Measurements from ENCODE around the gene PLEKHD1.
"Not testable (repeated sequence)": the region's sequence is repeated elsewhere in the genome, so short reads cannot be mapped to it uniquely, and the experiment has no call there.

The PLEKHD1 gene

DNA sequence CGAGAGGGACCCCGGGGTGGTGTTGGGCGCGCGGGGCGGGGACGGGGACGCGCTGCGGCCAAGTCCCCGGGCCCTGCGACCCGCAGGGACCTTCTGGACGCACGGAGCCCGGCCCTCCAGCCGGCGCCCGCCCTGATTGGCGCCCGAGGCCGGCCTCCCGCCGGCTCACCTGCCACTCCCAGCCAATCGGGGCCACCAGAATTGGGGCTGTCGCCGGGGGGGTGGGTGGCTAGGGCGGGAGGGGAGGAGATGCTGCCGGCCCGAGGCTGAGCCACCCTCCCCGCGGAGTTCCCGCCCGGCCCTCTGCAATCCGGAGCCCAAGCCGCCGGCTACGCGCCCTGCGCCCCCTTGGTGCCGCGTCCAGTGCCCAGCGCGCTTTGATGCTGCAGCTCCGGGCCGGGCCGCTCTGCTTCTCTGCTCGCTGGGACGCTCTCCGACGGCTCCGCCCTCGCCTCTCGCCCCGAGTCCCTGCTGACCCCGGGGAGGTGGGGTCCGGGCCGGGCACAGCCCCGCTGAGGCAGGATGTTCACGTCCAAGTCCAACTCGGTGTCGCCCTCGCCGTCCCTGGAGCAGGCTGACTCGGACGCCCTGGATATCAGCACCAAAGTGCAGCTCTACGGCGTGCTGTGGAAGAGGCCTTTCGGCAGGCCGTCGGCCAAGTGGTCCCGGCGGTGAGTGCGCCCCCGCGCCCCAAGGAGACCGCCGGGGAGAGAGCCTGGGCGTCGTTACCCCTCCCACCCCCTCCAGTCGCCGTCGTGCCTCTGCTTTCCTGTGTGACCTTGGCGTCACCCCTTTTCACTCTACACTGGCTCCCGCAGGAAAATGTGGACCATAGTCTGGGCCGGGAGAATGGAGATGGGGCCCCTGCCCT is at the start of gene PLEKHD1:
PLEKHD1 (plus strand) TSS at position 285 of the 871 bp plus-strand sequence; CDS start at position 523, 238 bp downstream.
- Histone ChIP-seq H3K4me3 (peak within 1 kb of the TSS in 6 of 7 experiments; percentile 3 to 39 (median 22)), H3K27ac (no peak within 1 kb of the TSS)

DNA sequence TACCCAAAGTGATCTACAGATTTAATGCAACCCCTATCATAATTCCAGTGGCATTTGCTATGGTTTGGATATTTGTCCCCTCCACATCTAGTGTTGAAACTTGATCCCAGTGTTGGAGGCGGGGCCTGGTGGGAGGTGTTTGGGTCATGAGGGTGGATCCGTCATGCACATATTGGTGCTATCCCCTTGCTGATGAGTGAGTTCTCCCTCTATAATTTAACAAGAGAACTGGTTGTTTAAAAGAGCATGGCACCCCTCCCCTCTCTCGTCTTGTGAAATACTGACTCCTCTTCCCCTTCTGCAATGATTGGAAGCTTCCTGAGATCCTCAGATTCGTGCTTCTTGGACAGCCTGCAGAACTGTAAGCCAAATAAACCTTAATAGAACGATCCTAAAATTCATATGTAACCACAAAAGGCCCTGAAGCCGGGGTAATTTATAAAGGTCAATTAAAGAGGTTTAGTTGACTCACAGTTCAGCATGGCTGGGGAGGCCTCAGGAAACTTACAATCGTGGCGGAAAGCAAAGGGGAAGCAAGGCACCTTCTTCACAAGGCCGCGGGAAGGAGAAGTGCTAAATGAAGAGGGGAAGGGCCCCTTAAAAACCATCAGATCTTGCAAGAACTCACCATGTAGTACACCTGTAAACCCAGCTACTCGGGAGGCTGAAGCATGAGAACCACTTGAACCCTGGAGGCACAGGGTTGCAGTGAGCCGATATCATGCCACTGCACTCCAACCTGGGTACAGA is 44.8 kb upstream of the PLEKHD1 start:
- Histone ChIP-seq H3K4me3 (no peak overlapping the region), H3K27ac (no peak overlapping the region)

DNA sequence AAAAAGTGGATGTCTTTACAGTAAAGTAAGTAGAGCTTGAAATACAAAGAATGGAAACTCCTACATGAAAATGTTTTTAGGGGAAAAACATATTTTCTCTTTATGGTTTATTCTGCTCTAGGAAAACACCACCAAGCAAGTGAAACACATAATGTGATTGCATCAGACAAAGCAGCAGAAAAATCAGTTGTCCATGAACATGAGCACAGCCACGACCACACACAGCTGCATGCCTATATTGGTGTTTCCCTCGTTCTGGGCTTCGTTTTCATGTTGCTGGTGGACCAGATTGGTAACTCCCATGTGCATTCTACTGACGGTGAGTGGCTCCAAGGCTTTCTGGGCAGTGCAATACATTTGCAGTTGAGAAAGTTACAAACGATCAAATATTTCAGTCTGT is 42.6 kb upstream of the PLEKHD1 start:
- Histone ChIP-seq H3K27ac (no peak overlapping the region), H3K4me3 (no peak overlapping the region)

DNA sequence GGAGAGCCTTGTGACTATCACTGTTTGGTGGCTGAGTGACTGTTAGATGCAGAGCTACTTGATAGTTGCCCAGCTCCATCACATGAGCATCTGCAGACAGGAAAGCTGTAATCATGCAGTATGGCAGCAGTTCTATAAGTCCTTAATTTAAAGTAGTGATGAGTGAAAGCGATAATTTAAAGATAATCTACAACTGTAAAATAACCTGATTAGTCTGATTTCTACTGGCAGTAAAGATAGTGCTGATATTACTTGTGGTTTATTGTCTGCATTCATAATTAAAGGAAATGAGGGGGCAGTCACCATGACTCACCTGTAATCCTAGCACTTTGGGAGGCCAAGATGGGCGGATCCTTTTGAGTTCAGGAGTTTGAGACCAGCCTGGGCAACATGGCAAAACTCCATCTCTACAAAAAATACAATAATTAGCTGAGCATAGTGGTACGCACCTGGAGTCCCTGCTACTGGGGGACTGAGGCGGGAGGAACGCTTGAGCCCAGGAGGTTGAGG is 41.2 kb upstream of the PLEKHD1 start:
- H3K4me3 ChIP-seq, result no peak overlapping the region
- H3K27ac ChIP-seq, result no peak overlapping the region

DNA sequence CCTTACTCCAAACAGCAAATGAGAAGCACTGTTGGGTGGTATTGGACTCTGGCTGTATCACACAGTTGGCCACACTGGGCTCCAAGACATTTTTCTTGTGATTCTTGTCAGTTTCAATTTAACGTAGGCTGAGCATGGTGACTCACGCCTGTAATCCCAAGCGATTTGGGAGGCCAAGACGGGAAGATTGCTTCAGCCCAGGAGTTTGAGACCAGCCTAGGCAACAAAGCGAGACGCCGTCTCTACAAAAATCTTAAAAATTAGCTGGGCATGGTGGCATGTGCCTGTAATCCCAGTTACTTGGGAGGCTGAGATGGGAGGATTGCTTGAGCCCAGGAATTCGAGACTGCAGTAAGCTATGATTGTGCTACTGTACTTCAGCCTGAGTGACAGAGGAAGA is 35.3 kb upstream of the PLEKHD1 start:
- H3K27ac ChIP-seq, result no peak overlapping the region
- no peak overlapping the region for H3K4me3 ChIP-seq

DNA sequence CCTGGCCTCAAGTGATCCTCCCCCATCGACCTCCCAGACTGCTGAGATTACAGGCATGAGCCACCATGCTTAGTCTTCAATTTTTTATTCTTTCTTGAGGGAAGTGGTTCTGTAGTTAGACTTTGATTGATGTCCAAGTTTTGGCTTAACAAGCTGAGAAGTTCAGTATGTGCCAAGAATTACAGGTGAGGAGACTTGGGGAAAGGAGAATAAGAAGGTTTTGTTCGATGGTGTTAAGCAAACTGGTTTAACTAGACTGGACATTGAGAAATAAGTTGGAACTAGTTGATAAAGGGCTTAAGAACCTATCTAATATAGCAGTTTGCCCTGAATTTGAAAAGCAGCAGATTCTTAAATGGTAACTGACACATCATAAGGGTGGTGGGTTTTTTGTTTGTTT is 32.6 kb upstream of the PLEKHD1 start:
- no peak overlapping the region for H3K4me3 ChIP-seq
- no peak overlapping the region for H3K27ac ChIP-seq

DNA sequence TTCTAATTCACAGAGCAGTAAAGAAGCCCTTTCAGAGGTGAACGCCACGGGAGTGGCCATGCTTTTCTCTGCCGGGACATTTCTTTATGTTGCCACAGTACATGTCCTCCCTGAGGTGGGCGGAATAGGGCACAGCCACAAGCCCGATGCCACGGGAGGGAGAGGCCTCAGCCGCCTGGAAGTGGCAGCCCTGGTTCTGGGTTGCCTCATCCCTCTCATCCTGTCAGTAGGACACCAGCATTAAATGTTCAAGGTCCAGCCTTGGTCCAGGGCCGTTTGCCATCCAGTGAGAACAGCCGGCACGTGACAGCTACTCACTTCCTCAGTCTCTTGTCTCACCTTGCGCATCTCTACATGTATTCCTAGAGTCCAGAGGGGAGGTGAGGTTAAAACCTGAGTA is 26.2 kb upstream of the PLEKHD1 start:
- H3K27ac ChIP-seq, result no peak overlapping the region
- no peak overlapping the region for H3K4me3 ChIP-seq

DNA sequence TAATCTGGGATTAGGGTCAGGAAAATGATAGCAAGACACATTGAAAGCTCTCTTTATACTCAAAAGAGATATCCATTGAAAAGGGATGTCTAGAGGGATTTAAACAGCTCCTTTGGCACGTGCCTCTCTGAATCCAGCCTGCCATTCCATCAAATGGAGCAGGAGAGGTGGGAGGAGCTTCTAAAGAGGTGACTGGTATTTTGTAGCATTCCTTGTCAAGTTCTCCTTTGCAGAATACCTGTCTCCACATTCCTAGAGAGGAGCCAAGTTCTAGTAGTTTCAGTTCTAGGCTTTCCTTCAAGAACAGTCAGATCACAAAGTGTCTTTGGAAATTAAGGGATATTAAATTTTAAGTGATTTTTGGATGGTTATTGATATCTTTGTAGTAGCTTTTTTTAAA is 25.4 kb upstream of the PLEKHD1 start:
- Histone ChIP-seq H3K4me3 (no peak overlapping the region), H3K27ac (peak overlapping the region in 1 of 21 experiments; percentile 36)

DNA sequence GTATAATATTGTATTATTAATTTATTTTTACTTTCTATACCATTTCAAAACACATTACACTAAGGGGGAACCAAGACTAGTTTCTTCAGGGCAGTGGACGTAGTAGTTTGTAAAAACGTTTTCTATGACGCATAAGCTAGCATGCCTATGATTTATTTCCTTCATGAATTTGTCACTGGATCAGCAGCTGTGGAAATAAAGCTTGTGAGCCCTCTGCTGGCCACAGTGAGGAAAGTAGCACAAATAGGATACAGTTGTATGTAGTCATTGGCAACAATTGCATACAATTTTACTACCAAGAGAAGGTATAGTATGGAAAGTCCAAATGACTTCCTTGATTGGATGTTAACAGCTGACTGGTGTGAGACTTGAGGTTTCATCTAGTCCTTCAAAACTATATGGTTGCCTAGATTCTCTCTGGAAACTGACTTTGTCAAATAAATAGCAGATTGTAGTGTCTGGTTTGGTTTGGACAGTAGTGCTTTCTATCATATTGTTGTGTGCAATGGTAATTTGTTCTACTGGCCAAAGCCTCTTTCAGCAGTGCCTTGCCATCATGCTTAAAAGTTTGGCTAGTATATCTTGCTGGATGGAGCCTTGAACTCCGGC is 24.3 kb upstream of the PLEKHD1 start:
- Histone ChIP-seq H3K27ac (no peak overlapping the region), H3K4me3 (no peak overlapping the region)

DNA sequence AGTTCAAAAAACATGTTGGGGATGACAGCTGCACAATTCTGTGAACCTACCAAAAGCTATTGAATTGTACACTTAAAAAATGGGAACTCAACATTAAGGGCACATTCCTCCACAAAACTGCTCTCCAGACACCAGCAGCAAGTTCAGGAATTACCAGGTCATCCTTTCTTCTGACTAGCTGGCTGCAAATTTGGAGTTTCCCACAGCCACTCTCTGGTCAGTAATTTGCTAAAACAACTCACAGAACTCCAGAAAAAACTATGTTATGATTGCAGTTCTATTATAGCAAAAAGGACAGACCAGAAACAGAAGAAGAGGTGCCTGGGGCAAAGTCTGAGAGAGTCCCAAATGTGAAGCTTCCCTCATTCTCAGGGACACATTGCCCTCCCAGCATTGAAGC is 20.1 kb upstream of the PLEKHD1 start:
- Histone ChIP-seq H3K4me3 (no peak overlapping the region), H3K27ac (peak overlapping the region in 1 of 21 experiments; percentile 15)

DNA sequence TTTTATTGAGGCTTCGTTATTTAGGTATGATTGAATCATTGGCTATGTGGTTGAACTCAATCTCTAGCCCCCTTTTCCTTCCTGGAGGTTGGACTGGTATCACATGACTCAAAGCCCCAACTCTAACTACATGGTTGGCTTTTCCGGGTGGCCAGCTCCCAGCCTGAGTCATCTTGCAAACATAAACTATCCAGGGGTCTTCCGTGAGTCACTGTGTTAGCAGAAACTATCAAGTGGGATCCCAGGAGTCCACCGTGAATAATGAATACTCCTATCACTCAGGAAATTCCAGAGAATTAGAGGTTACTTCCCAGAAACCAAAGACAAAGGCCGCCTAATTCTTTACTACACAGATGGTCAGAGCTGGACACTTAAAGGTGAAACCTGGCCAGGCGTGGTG is 19.7 kb upstream of the PLEKHD1 start:
- peak overlapping the region in 1 of 21 experiments; percentile 15 for H3K27ac ChIP-seq

DNA sequence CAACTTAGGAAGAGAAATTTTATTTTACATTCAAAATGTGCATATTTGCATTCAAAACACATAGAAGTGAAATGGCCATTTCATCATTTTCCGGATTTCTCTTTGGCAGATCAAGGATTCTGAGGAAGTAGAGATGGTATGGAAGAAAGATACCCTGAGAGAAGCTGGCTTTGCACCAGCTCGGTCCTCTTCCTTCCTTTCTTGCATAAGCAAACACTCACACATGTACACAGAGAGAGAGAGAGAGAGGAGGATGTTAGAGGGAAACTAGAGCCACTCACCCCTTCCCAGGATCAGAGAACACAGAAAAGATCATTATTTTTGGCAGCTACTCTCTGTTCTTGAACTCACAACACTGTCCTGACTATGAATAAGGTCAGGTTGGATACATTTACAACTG is 15.6 kb upstream of the PLEKHD1 start:
- H3K4me3 ChIP-seq, result no peak overlapping the region
- H3K27ac ChIP-seq, result no peak overlapping the region

More for the DNA sequence above, 19.7 kb upstream of the PLEKHD1 start:
- no peak overlapping the region for H3K4me3 ChIP-seq

DNA sequence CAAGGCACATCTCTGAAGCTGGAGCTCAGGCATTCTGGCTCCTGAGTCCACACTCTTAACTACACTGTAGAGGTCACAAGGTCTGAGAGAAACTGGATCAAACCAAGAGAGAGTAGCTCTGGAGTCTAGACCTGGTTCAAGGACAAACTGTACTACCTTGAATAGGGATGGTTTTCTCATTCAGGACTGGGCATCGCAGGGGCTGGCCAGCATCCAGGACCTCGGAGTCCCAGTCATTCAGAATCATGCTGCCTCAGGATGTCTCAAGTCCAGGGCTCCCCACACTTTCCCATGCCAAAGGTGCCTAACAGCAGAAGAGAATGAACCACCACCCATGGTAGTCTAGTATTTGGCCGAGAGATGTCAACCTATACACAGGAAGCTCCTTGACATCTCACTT is 13.1 kb upstream of the PLEKHD1 start:
- Histone ChIP-seq H3K4me3 (no peak overlapping the region), H3K27ac (no peak overlapping the region)

DNA sequence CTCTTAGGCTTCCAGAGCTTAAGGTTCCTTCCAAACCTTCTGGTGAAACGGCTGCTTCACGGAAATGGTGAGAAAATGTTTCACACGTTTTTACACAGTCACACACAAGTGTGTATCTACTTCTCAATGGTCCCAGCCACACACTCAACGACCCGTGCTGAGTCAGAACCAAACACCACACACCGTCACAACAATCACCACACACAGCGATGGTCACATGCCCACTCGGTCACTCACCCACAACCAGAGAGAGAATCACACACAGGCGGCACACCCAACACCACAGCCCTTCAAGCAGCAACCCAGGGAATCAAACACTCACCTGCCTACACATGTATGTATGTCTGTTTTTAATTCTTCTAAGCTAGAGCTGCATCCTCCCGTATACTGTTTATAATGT is 12.6 kb upstream of the PLEKHD1 start:
- Histone ChIP-seq H3K27ac (no peak overlapping the region), H3K4me3 (no peak overlapping the region)

DNA sequence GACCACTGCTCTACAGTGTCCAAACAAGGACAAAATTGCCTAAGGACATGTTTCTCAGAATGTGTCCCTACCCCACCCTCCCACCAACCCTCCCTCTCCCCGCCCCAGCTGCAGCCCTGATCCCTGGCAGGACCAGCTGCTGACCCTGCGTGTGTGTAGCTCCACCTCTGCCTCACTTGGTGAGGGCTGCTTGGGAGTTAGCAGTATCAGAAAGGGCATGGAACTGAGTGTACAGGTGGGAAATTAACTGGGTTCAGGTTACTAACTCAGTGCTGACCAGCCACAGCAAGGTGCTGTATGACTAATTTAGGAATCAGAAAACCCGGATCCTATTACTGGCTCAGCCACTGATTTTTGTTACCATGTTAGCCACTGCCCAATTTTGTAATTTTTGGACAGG is 11.3 kb upstream of the PLEKHD1 start:
- no peak overlapping the region for H3K27ac ChIP-seq
- no peak overlapping the region for H3K4me3 ChIP-seq

DNA sequence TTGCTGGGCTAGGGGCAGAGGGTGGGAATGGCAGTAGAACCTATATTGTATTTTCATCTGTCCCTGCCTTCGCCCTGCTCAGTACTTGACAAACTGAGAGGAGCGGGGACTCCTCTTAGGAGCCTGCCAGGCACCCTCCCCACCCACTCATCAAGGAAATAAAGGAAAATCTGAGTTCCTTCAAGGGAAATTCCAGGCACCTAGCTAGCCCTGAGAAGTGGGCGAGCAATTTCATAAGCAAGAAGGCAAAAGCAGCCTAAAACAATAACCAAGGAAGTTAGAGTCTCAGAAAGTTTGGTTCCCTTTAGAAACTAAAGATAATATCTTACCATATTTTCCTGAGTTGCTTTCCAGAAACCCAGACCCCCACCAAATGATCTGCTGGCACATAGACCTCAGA is 10.6 kb upstream of the PLEKHD1 start:
- no peak overlapping the region for H3K27ac ChIP-seq

DNA sequence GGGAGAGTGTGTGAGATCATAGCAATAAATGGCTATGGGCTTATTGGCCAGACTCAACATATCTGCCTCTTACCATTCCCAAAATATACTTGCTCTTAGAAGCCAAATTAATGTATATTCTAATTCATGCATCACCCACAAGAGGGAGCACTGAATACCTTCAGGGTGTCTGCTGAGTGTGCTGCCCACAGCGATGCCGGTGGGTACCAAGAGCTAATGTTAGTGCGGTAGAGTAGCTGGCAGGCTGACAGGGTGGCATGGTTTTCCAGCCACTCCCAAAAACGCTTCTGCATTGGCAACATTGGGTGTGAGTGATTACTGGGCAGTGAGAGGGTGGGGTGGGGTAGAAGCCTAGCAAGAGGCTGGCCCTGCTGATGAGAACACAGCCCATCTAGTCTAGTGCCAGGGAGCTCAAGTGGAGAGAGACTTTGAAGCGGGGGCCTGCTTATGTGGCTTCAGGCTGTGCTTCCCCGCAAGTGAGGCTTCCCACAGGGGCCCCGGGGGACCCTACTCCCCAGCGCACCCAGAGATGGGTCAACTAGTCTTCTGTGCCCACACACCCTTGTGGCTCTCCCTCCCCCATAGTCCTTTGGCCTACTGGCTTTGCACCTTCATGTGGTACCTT is 9.2 kb upstream of the PLEKHD1 start:
- Histone ChIP-seq H3K4me3 (no peak overlapping the region), H3K27ac (no peak overlapping the region)

More for the DNA sequence above, 10.6 kb upstream of the PLEKHD1 start:
- H3K4me3 ChIP-seq, result no peak overlapping the region

DNA sequence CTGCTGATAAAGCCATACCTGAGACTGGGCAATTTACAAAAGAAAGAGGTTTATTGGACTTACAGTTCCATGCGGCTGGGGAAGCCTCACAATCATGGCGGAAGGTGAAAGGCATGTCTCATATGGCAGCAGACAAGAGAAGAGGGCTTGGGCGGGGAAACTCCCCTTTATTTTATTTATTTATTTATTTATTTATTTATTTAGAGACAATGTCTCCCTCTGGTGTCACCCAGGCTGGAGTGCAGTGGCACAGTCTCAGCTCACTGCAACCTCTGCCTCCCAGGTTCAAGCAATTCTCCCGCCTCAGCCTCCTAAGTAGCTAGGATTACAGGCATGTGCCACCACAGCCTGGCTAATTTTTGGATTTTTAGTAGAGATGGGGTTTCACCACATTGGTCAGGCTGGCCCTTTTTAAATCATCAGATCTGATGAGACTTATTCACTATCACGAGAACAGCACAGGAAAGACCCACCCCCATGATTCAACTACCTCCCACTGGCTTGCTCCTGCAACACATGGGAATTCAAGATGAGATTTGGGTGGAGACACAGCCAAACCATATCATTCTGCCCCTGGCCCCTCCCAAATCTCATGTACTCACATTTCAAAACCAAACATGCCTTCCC is 7.6 kb upstream of the PLEKHD1 start:
- not testable (repeated sequence) for H3K27ac ChIP-seq, H3K4me3 ChIP-seq

DNA sequence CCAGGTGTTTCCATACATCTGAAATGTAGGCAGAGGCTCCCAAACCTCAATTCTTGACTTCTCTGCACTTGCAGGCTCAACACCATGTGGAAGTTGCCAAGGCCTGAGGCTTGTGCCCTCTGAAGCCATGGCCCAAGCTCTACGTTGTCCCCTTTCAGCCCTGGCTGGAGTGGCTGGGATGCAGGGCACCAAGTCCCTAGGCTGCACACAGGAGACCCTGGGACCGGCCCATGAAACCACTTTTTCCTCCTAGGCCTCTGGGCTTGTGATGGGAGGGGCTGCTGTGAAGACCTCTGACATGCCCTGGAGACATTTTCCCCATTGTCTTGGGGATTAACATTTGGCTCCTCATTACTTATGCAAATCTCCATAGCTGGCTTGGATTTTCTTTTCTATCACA is 6.5 kb upstream of the PLEKHD1 start:
- not testable (repeated sequence) for H3K4me3 ChIP-seq, H3K27ac ChIP-seq

DNA sequence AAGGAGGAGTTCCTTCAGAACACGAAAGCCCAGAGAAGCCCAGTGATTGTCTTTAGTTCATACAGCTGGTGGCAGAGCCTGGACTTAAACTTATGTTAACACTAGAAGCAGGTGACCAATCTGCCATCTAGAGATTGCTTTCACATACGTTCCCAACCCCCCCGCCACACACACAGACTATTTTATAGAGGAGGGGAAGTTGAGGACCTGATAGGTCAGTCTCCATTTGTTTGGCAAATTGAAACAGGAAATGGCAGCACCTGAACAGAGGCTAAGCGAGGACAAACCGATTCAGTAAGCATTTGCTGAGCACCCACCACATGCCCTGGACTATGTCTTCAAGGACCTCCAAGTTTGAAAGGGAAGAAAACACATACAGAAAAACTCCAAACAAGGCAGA is 4.8 kb upstream of the PLEKHD1 start:
- Histone ChIP-seq H3K27ac (no peak overlapping the region), H3K4me3 (no peak overlapping the region)
